ENCODE measurements around the gene CLIP2. TPM values are rescaled to one million over a fixed set of nuclear protein-coding genes. Genes with fewer than 3 reads are reported as not detected.
"Not testable (repeated sequence)": the region's sequence is repeated elsewhere in the genome, so short reads cannot be mapped to it uniquely, and the experiment has no call there.

The CLIP2 gene
- total RNA-seq, 1 experiment from 2014 or later = 14.2 TPM

DNA sequence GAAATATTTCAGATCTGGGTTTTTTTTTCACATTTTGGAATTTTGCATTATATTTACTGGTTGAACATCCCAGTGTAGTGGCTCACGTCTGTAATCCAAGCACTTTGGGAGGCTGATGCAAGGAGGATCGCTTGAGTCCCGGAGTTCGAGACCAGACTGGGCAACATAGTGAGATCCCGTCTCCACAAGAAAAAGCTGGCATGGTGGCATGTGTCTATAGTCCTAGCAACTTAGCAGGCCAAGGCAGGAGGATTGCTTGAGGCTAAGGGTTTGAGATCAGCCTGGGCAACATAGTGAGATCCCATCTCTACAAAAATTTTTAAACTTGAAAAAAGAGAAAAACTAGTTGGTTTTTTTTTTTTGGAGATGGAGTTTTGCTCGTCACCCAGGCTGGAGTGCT lies 41.1 kb upstream of the CLIP2 start:
- Mint-ChIP-seq H3K27ac (ENCODE audit: low read depth, unreplicated experiment) (no peak overlapping the region), H3K9me3 (ENCODE audit: unreplicated experiment) (no peaks in the 10 kb centered on the region), H3K36me3 (ENCODE audit: insufficient read depth, unreplicated experiment) (peaks cover 84% of the 10 kb centered on the region), H3K4me1 (ENCODE audit: insufficient read depth, unreplicated experiment) (no peaks in the 10 kb centered on the region), H3K4me3 (ENCODE audit: unreplicated experiment) (no peak overlapping the region), H3K27me3 (ENCODE audit: insufficient read depth, unreplicated experiment) (no peaks in the 10 kb centered on the region)
- ChIA-PET POLR2A (no interaction called here), CTCF (no interaction called here)
- TF ChIP-seq, protein P1, sequence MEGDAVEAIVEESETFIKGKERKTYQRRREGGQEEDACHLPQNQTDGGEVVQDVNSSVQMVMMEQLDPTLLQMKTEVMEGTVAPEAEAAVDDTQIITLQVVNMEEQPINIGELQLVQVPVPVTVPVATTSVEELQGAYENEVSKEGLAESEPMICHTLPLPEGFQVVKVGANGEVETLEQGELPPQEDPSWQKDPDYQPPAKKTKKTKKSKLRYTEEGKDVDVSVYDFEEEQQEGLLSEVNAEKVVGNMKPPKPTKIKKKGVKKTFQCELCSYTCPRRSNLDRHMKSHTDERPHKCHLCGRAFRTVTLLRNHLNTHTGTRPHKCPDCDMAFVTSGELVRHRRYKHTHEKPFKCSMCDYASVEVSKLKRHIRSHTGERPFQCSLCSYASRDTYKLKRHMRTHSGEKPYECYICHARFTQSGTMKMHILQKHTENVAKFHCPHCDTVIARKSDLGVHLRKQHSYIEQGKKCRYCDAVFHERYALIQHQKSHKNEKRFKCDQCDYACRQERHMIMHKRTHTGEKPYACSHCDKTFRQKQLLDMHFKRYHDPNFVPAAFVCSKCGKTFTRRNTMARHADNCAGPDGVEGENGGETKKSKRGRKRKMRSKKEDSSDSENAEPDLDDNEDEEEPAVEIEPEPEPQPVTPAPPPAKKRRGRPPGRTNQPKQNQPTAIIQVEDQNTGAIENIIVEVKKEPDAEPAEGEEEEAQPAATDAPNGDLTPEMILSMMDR (IDR thresholded peaks at IDR 0.05; ENCODE audit: unreplicated experiment) = no peak
- no TSS peak for BruUV-seq (replicated peaks)
- DNase-seq (ENCODE audit: unreplicated experiment) = no peak
- intact Hi-C loops (cut with micrococcal nuclease) = no loop called here

DNA sequence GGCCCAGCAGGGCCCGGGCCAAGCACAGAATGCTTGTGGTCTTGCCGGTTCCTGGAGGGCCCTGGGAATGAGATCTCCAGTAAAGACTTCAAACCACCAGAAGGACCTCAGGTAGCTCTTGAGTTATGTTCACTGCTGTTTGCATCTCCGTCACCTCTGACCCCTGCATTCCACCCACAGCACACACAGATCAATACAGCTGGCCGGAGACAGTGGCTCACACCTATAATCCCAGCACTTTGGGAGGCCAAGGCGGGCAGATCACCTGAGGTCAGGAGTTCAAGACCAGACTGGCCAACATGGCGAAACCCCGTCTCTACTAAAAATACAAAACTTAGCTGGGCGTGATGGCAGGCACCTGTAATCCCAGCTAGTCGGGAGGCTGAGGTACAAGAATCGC lies 40.1 kb upstream of the CLIP2 start:
- peaks cover 82% of the 10 kb centered on the region for H3K36me3 Mint-ChIP-seq (ENCODE audit: insufficient read depth, unreplicated experiment)
- H3K9me3 Mint-ChIP-seq (ENCODE audit: unreplicated experiment); H3K27me3 Mint-ChIP-seq (ENCODE audit: insufficient read depth, unreplicated experiment); H3K4me3 Mint-ChIP-seq (ENCODE audit: unreplicated experiment); H3K27ac Mint-ChIP-seq (ENCODE audit: low read depth, unreplicated experiment); H3K4me1 Mint-ChIP-seq (ENCODE audit: insufficient read depth, unreplicated experiment); intact Hi-C loops (cut with micrococcal nuclease); BruUV-seq (replicated peaks); DNase-seq (ENCODE audit: unreplicated experiment); POLR2A ChIA-PET: not testable (repeated sequence)
- CTCF ChIA-PET = interaction anchor here (0.6 to 4.7 kb wide), 3 partner anchors 43 to 906 kb away, joined by 3 to 24 read pairs (median 4); no protein-coding TSS in a partner anchor

DNA sequence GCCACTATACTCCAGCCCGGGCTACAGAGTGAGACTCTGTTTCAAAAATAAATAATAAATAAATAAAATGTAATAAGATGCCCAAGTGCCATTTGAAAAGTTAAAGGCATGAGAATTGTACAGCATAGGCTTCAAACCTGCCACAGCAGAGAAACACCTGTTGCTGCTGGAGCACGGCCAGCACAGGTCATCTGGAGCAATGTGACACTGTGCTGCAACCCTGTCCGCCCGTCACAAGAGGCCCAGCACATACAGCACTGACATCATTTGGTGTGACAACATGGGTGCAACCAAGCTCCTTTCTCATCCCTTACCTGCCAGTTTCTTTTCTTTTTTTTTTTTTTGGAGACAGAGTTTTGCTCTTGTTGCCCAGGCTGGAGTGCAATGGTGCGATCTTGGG lies 36.3 kb upstream of the CLIP2 start:
- H3K27ac Mint-ChIP-seq (ENCODE audit: low read depth, unreplicated experiment) = no peak overlapping the region
- no peaks in the 10 kb centered on the region for H3K9me3 Mint-ChIP-seq (ENCODE audit: unreplicated experiment)
- no TSS peak for BruUV-seq (replicated peaks)
- H3K4me3 Mint-ChIP-seq (ENCODE audit: unreplicated experiment) = peak overlapping the region; percentile 97
- no peaks in the 10 kb centered on the region for H3K4me1 Mint-ChIP-seq (ENCODE audit: insufficient read depth, unreplicated experiment)
- POLR2A ChIA-PET = interaction anchor here (0.6 to 0.8 kb wide), 4 partner anchors 13 to 464 kb away, joined by 3 to 4 read pairs (median 3); no protein-coding TSS in a partner anchor
- DNase-seq (ENCODE audit: unreplicated experiment) = no peak
- TF ChIP-seq, protein P1 (IDR thresholded peaks at IDR 0.05; ENCODE audit: unreplicated experiment) = no peak
- CTCF ChIA-PET = interaction anchor here (0.6 to 4.7 kb wide), 5 partner anchors 47 to 457 kb away, joined by 3 to 24 read pairs (median 5); no protein-coding TSS in a partner anchor
- H3K36me3 Mint-ChIP-seq (ENCODE audit: insufficient read depth, unreplicated experiment) = peaks cover 48% of the 10 kb centered on the region
- no peaks in the 10 kb centered on the region for H3K27me3 Mint-ChIP-seq (ENCODE audit: insufficient read depth, unreplicated experiment)
- intact Hi-C loops (cut with micrococcal nuclease) = loop anchor here (5.0 kb wide), 1 partner anchor 139 kb away; no protein-coding TSS in a partner anchor

DNA sequence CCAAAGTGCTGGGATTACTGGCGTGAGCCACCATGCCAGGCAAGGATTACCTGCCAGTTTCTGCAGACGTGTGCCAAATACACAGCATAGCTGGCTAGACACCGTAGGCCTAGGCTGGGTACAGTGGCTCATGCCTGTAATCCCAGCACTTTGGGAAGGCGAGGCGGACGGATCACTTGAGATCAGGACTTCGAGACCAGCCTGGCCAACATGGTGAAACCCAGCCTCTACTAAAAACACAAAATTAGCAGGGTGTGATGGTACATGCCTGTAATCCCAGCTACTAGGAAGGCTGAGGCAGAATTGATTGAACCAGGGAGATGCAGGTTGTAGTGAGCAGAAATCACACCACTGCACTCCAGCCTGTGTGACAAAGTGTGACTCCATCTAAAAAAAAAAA lies 35.9 kb upstream of the CLIP2 start:
- no TSS peak for BruUV-seq (replicated peaks)
- Mint-ChIP-seq H3K9me3 (ENCODE audit: unreplicated experiment) (no peaks in the 10 kb centered on the region), H3K4me3 (ENCODE audit: unreplicated experiment) (peak overlapping the region; percentile 97), H3K27ac (ENCODE audit: low read depth, unreplicated experiment) (no peak overlapping the region), H3K4me1 (ENCODE audit: insufficient read depth, unreplicated experiment) (no peaks in the 10 kb centered on the region), H3K27me3 (ENCODE audit: insufficient read depth, unreplicated experiment) (no peaks in the 10 kb centered on the region), H3K36me3 (ENCODE audit: insufficient read depth, unreplicated experiment) (peaks cover 44% of the 10 kb centered on the region)
- CTCF ChIA-PET = interaction anchor here (0.5 to 4.7 kb wide), 7 partner anchors 16 to 329 kb away, joined by 3 to 24 read pairs (median 4); no protein-coding TSS in a partner anchor
- TF ChIP-seq, protein P1 (IDR thresholded peaks at IDR 0.05; ENCODE audit: unreplicated experiment) = no peak
- no peak for DNase-seq (ENCODE audit: unreplicated experiment)
- POLR2A ChIA-PET = interaction anchor here (0.6 to 1.4 kb wide), 5 partner anchors 12 to 463 kb away, joined by 3 to 4 read pairs (median 3); partner anchors contain the start of gene EIF4H
- intact Hi-C loops (cut with micrococcal nuclease) = loop anchor here (5.0 kb wide), 1 partner anchor 139 kb away; no protein-coding TSS in a partner anchor

Data from MCF 10A (cell line).